OCI-LY3 (cell line): ENCODE measurements around the gene INTS12.

Source experiments
- H2AFZ ChIP-seq: fragments of 200-600, 300-600 bp; shearing (Covaris generic); 2 replicates; pipeline ENCODE4 v1.6.0; 2014; ENCODE audit warnings: antibody characterized with exemption, low read depth, low read length
- H3K27ac ChIP-seq: fragments of 200-600, 300-600 bp; sonication (generic); 2 replicates; pipeline ENCODE4 v1.5.1; 2014; ENCODE audit warnings: mild to moderate bottlenecking, low read length, moderate library complexity, mixed read lengths
- H3K27me3 ChIP-seq: fragments of 200-600, 300-600 bp; sonication (generic); 2 replicates; pipeline ENCODE4 v1.6.1; 2014; ENCODE audit warnings: low read depth, low read length, mixed read lengths
- H3K36me3 ChIP-seq: fragments of 200-600, 300-600 bp; sonication (generic); replicated peaks from 2 replicates; pipeline ENCODE3; 2014; ENCODE audit warnings: low read depth, low read length, mixed read lengths
- H3K4me1 ChIP-seq: fragments of 300-600, 200-600 bp; sonication (generic); 2 replicates; pipeline ENCODE4 v1.6.1; 2014; ENCODE audit warnings: low read length, mixed read lengths
- H3K4me2 ChIP-seq: fragments of 200-600, 300-600 bp; sonication (generic); 2 replicates; pipeline ENCODE4 v1.6.1; 2014; ENCODE audit warnings: low read length, mixed read lengths
- H3K4me3 ChIP-seq: fragments of 300-600, 200-600 bp; sonication (generic); 2 replicates; pipeline ENCODE4 v1.5.1; 2014; ENCODE audit warnings: antibody characterized with exemption, mild to moderate bottlenecking, low read length, moderate library complexity
- H3K79me2 ChIP-seq: fragments of 300-600, 200-600 bp; shearing (Covaris generic); 2 replicates; pipeline ENCODE4 v1.6.1; 2014; ENCODE audit warnings: mild to moderate bottlenecking, low read length, mixed read lengths
- H3K9ac ChIP-seq: fragments of 300-600, 200-600 bp; shearing (Covaris generic); 2 replicates; pipeline ENCODE4 v1.6.0; 2014; ENCODE audit warnings: mild to moderate bottlenecking, low read length, moderate library complexity
- H3K9me3 ChIP-seq: fragments of 200-600, 300-600 bp; shearing (Covaris generic); 2 replicates; pipeline ENCODE4 v1.6.1; 2014; ENCODE audit warnings: low read length, mixed read lengths; ENCODE audit not compliant: insufficient read depth
- H4K20me1 ChIP-seq: fragments of 200-600, 300-600 bp; sonication (generic); 2 replicates; pipeline ENCODE4 v1.6.1; 2016; ENCODE audit warnings: low read length, mixed read lengths; ENCODE audit not compliant: insufficient read depth
- CTCF ChIP-seq: fragments of 200-600, 300-600 bp; sonication (generic); IDR thresholded peaks from 2 replicates; pipeline ENCODE4 v1.5.1; 2014; ENCODE audit warnings: antibody characterized with exemption, low read length, low read depth
- EZH2phosphoT487 ChIP-seq: fragments of 200-600 bp; shearing (Covaris generic); IDR thresholded peaks from 2 replicates; pipeline ENCODE4 v1.6.1; 2018; ENCODE audit warnings: antibody characterized with exemption, mixed run types, low read depth

INTS12 gene

GRCh38 chr4:105683038-105683437, 25.5 kb downstream of the INTS12 start:
- no peak overlapping the region for H3K27ac ChIP-seq
- H3K36me3 ChIP-seq: peaks cover 5% of the 10 kb centered on the region
- H4K20me1 ChIP-seq: no peaks in the 10 kb centered on the region
- H3K79me2 ChIP-seq: no peaks in the 10 kb centered on the region
- TF ChIP-seq CTCF (no peak), EZH2phosphoT487 (no peak)
- H3K4me1 ChIP-seq: no peaks in the 10 kb centered on the region
- H3K9ac ChIP-seq: no peak overlapping the region
- no peak overlapping the region for H2AFZ ChIP-seq
- no peaks in the 10 kb centered on the region for H3K27me3 ChIP-seq
- H3K4me2 ChIP-seq: no peak overlapping the region
- no peak overlapping the region for H3K4me3 ChIP-seq
- H3K9me3 ChIP-seq: no peaks in the 10 kb centered on the region

DNA sequence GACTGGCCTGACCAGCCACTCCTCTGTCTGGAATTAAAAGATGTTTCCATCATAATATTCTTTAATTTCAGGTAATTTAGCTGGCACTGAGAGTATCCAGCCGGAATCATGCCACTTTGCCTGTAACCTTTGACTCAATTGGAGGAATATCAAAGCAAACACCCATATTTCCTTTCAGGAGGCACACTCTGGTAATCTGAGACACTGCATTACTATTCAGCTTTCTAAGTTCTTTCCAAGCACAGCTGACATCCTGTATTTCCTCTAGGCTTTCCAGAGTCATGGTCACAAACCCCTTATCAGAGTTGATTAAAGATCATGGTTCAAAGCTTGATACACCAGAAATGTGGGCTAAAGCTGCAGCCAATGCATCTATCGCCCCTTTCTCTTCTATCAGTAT, 29.3 kb downstream of the INTS12 start:
- Histone ChIP-seq H3K36me3 (peaks cover 4% of the 10 kb centered on the region), H3K27me3 (no peaks in the 10 kb centered on the region), H3K4me1 (no peaks in the 10 kb centered on the region), H3K4me2 (no peak overlapping the region), H3K9ac (no peak overlapping the region), H3K27ac (no peak overlapping the region), H3K9me3 (no peaks in the 10 kb centered on the region), H3K79me2 (no peaks in the 10 kb centered on the region), H2AFZ (no peak overlapping the region), H4K20me1 (no peaks in the 10 kb centered on the region), H3K4me3 (no peak overlapping the region)
- no peak for TF ChIP-seq EZH2phosphoT487
- TF ChIP-seq CTCF: no peak

- Histone ChIP-seq H3K9me3 (no peaks in the 10 kb centered on the region), H3K4me2 (no peak overlapping the region), H3K9ac (no peak overlapping the region), H3K27me3 (no peaks in the 10 kb centered on the region), H4K20me1 (no peaks in the 10 kb centered on the region), H3K36me3 (peaks cover 2% of the 10 kb centered on the region), H3K27ac (no peak overlapping the region), H2AFZ (no peak overlapping the region), H3K4me3 (no peak overlapping the region), H3K79me2 (no peaks in the 10 kb centered on the region), H3K4me1 (no peaks in the 10 kb centered on the region)
- TF ChIP-seq CTCF (no peak), EZH2phosphoT487 (no peak)
Observed at GRCh38 chr4:105677709-105678108, 30.8 kb downstream of the INTS12 start.

GRCh38 chr4:105674011-105674410, 34.5 kb downstream of the INTS12 start:
- H3K4me3 ChIP-seq: no peak overlapping the region
- no peaks in the 10 kb centered on the region for H4K20me1 ChIP-seq
- no peak overlapping the region for H3K4me2 ChIP-seq
- H3K27ac ChIP-seq: no peak overlapping the region
- no peaks in the 10 kb centered on the region for H3K27me3 ChIP-seq
- no peak overlapping the region for H3K9ac ChIP-seq
- no peak overlapping the region for H2AFZ ChIP-seq
- no peaks in the 10 kb centered on the region for H3K9me3 ChIP-seq
- TF ChIP-seq CTCF: no peak
- no peak for TF ChIP-seq EZH2phosphoT487
- H3K4me1 ChIP-seq: no peaks in the 10 kb centered on the region
- no peaks in the 10 kb centered on the region for H3K36me3 ChIP-seq
- H3K79me2 ChIP-seq: no peaks in the 10 kb centered on the region
